ENCODE measurements around the gene GALNT14. TPM values are rescaled to one million over a fixed set of nuclear protein-coding genes. Genes with fewer than 3 reads are reported as not detected.

The GALNT14 gene
- total RNA-seq, 1 experiment from 2014 or later: not detected

GRCh38 chr2:30938196-30938595 lies 200.0 kb downstream of the GALNT14 start:
- no peak for DNase-seq
- H3K36me3 ChIP-seq: no peaks in the 10 kb centered on the region
- H3K4me1 ChIP-seq: no peaks in the 10 kb centered on the region
- H3K27ac ChIP-seq: no peak overlapping the region
- no peak overlapping the region for H3K4me3 ChIP-seq
- no peaks in the 10 kb centered on the region for H3K9me3 ChIP-seq (replicated peaks)
- H3K27me3 ChIP-seq: peaks cover 23% of the 10 kb centered on the region

- H3K4me1 ChIP-seq: no peaks in the 10 kb centered on the region
- no peaks in the 10 kb centered on the region for H3K36me3 ChIP-seq
- no peak overlapping the region for H3K27ac ChIP-seq
- no peaks in the 10 kb centered on the region for H3K9me3 ChIP-seq (replicated peaks)
- H3K4me3 ChIP-seq: no peak overlapping the region
- no peak for DNase-seq
- peaks cover 16% of the 10 kb centered on the region for H3K27me3 ChIP-seq
Measured at GRCh38 chr2:30936977-30937376, 201.3 kb downstream of the GALNT14 start.

- DNase-seq: no peak
- Histone ChIP-seq H3K27ac (no peak overlapping the region), H3K9me3 (replicated peaks) (no peaks in the 10 kb centered on the region), H3K36me3 (no peaks in the 10 kb centered on the region), H3K4me3 (no peak overlapping the region), H3K27me3 (peaks cover 23% of the 10 kb centered on the region), H3K4me1 (no peaks in the 10 kb centered on the region)
Measured at GRCh38 chr2:30935795-30936194, 202.4 kb downstream of the GALNT14 start.

- H3K27me3 ChIP-seq: peaks cover 28% of the 10 kb centered on the region
- no peak overlapping the region for H3K27ac ChIP-seq
- H3K4me1 ChIP-seq: no peaks in the 10 kb centered on the region
- no peaks in the 10 kb centered on the region for H3K36me3 ChIP-seq
- DNase-seq: no peak
- H3K9me3 ChIP-seq (replicated peaks): no peaks in the 10 kb centered on the region
- no peak overlapping the region for H3K4me3 ChIP-seq
Measured at GRCh38 chr2:30934066-30934465, 204.2 kb downstream of the GALNT14 start.

- H3K27ac ChIP-seq: no peak overlapping the region
- no peak overlapping the region for H3K4me3 ChIP-seq
- no peak for DNase-seq
- no peaks in the 10 kb centered on the region for H3K4me1 ChIP-seq
- no peaks in the 10 kb centered on the region for H3K9me3 ChIP-seq (replicated peaks)
- H3K27me3 ChIP-seq: peaks cover 32% of the 10 kb centered on the region
- no peaks in the 10 kb centered on the region for H3K36me3 ChIP-seq
Measured at GRCh38 chr2:30933496-30933895, 204.7 kb downstream of the GALNT14 start.

GRCh38 chr2:30932870-30933269 lies 205.4 kb downstream of the GALNT14 start:
- Histone ChIP-seq H3K4me1 (no peaks in the 10 kb centered on the region), H3K9me3 (replicated peaks) (no peaks in the 10 kb centered on the region)
- DNase-seq: no peak

GRCh38 chr2:30931841-30932407 lies 206.3 kb downstream of the GALNT14 start:
- Histone ChIP-seq H3K27me3 (peaks cover 40% of the 10 kb centered on the region), H3K4me1 (no peaks in the 10 kb centered on the region), H3K27ac (no peak overlapping the region), H3K36me3 (no peaks in the 10 kb centered on the region), H3K9me3 (replicated peaks) (no peaks in the 10 kb centered on the region), H3K4me3 (no peak overlapping the region)
- no peak for DNase-seq

More at GRCh38 chr2:30932870-30933269, 205.4 kb downstream of the GALNT14 start:
- H3K27ac ChIP-seq: no peak overlapping the region
- no peak overlapping the region for H3K4me3 ChIP-seq
- H3K27me3 ChIP-seq: peaks cover 39% of the 10 kb centered on the region
- no peaks in the 10 kb centered on the region for H3K36me3 ChIP-seq

GRCh38 chr2:30930716-30931115 lies 207.5 kb downstream of the GALNT14 start:
- H3K27me3 ChIP-seq: peaks cover 33% of the 10 kb centered on the region
- H3K9me3 ChIP-seq (replicated peaks): no peaks in the 10 kb centered on the region
- DNase-seq: no peak
- H3K4me1 ChIP-seq: no peaks in the 10 kb centered on the region
- H3K36me3 ChIP-seq: no peaks in the 10 kb centered on the region
- no peak overlapping the region for H3K27ac ChIP-seq
- H3K4me3 ChIP-seq: no peak overlapping the region

GRCh38 chr2:30927465-30928075 lies 210.7 kb downstream of the GALNT14 start:
- Histone ChIP-seq H3K4me3 (no peak overlapping the region), H3K27ac (no peak overlapping the region), H3K27me3 (peaks cover 31% of the 10 kb centered on the region), H3K9me3 (replicated peaks) (no peaks in the 10 kb centered on the region), H3K4me1 (no peaks in the 10 kb centered on the region), H3K36me3 (no peaks in the 10 kb centered on the region)
- no peak for DNase-seq

- Histone ChIP-seq H3K27me3 (peaks cover 31% of the 10 kb centered on the region), H3K9me3 (replicated peaks) (no peaks in the 10 kb centered on the region), H3K27ac (no peak overlapping the region), H3K4me3 (no peak overlapping the region), H3K36me3 (no peaks in the 10 kb centered on the region), H3K4me1 (no peaks in the 10 kb centered on the region)
- DNase-seq: no peak
Measured at GRCh38 chr2:30926606-30927005, 211.6 kb downstream of the GALNT14 start.

GRCh38 chr2:30923623-30924022 lies 214.6 kb downstream of the GALNT14 start:
- no peaks in the 10 kb centered on the region for H3K36me3 ChIP-seq
- H3K9me3 ChIP-seq (replicated peaks): no peaks in the 10 kb centered on the region
- DNase-seq: no peak

GRCh38 chr2:30920511-30920910 lies 217.7 kb downstream of the GALNT14 start:
- H3K9me3 ChIP-seq (replicated peaks): no peaks in the 10 kb centered on the region
- no peak overlapping the region for H3K27ac ChIP-seq
- H3K4me3 ChIP-seq: no peak overlapping the region
- H3K27me3 ChIP-seq: peaks cover 12% of the 10 kb centered on the region
- no peak for DNase-seq
- no peaks in the 10 kb centered on the region for H3K4me1 ChIP-seq
- H3K36me3 ChIP-seq: no peaks in the 10 kb centered on the region

More at GRCh38 chr2:30923623-30924022, 214.6 kb downstream of the GALNT14 start:
- Histone ChIP-seq H3K27me3 (peaks cover 20% of the 10 kb centered on the region), H3K4me1 (no peaks in the 10 kb centered on the region), H3K4me3 (no peak overlapping the region), H3K27ac (no peak overlapping the region)

GRCh38 chr2:30915486-30915885 lies 222.8 kb downstream of the GALNT14 start:
- Histone ChIP-seq H3K36me3 (no peaks in the 10 kb centered on the region), H3K4me3 (no peak overlapping the region), H3K9me3 (replicated peaks) (no peaks in the 10 kb centered on the region), H3K27me3 (peaks cover 11% of the 10 kb centered on the region), H3K4me1 (no peaks in the 10 kb centered on the region), H3K27ac (no peak overlapping the region)
- peak in 1 of 2 experiments; percentile 30 for DNase-seq

- no peak overlapping the region for H3K27ac ChIP-seq
- no peaks in the 10 kb centered on the region for H3K36me3 ChIP-seq
- DNase-seq: no peak
- no peaks in the 10 kb centered on the region for H3K9me3 ChIP-seq (replicated peaks)
- no peaks in the 10 kb centered on the region for H3K4me1 ChIP-seq
- peaks cover 11% of the 10 kb centered on the region for H3K27me3 ChIP-seq
- H3K4me3 ChIP-seq: no peak overlapping the region
Measured at GRCh38 chr2:30914456-30914855, 223.8 kb downstream of the GALNT14 start.

GRCh38 chr2:30912056-30912455 lies 226.2 kb downstream of the GALNT14 start:
- Histone ChIP-seq H3K27me3 (peaks cover 3% of the 10 kb centered on the region), H3K27ac (no peak overlapping the region), H3K4me1 (no peaks in the 10 kb centered on the region), H3K4me3 (no peak overlapping the region), H3K9me3 (replicated peaks) (no peaks in the 10 kb centered on the region), H3K36me3 (no peaks in the 10 kb centered on the region)
- DNase-seq: no peak

- no peak for DNase-seq
- no peaks in the 10 kb centered on the region for H3K4me1 ChIP-seq
Measured at GRCh38 chr2:30911327-30911726, 226.9 kb downstream of the GALNT14 start.

More at GRCh38 chr2:30911327-30911726, 226.9 kb downstream of the GALNT14 start:
- no peak overlapping the region for H3K27ac ChIP-seq
- H3K27me3 ChIP-seq: peaks cover 3% of the 10 kb centered on the region
- H3K4me3 ChIP-seq: no peak overlapping the region
- no peaks in the 10 kb centered on the region for H3K9me3 ChIP-seq (replicated peaks)
- H3K36me3 ChIP-seq: no peaks in the 10 kb centered on the region

Data from SJCRH30 (cell line).